WTC11 (cell line): ENCODE measurements around the gene HIKESHI. TPM values are rescaled to one million over a fixed set of nuclear protein-coding genes. Genes with fewer than 3 reads are reported as not detected.

ENCODE experiments used
- ATAC-seq: fragments of 200-7000 bp; cut with Tn5 transposase; 2 replicates; pipeline ENCODE4 v1.10.0; 2021; ENCODE audit warnings: mild to moderate bottlenecking, moderate library complexity
- CTCF ChIA-PET: fragments of 300-600 bp; sonication (Branson Sonifier 250); formaldehyde crosslinking; loops from one replicate; lab custom pipeline; 2021; ENCODE audit warnings: antibody characterized with exemption; lab: Charles Lee
- POLR2A ChIA-PET: fragments of 350-600 bp; sonication (Branson Sonifier 250); formaldehyde crosslinking; loops from one replicate; lab custom pipeline; 2021; ENCODE audit warnings: antibody characterized with exemption; lab: Charles Lee
- DNase-seq: peaks from one replicate; pipeline ENCODE4 v3.0.0; 2021; ENCODE audit warnings: low spot score
- H3K27ac Mint-ChIP-seq: 2 replicates; pipeline ENCODE4 v1.8.0; 2021; ENCODE audit warnings: mixed read lengths
- H3K27me3 Mint-ChIP-seq: 2 replicates; pipeline ENCODE4 v1.8.0; 2021; ENCODE audit warnings: low read depth, mild to moderate bottlenecking, moderate library complexity, mixed read lengths
- H3K36me3 Mint-ChIP-seq: 2 replicates; pipeline ENCODE4 v1.8.0; 2021; ENCODE audit warnings: mixed read lengths
- H3K4me1 Mint-ChIP-seq: 2 replicates; pipeline ENCODE4 v1.8.0; 2022; ENCODE audit warnings: mixed read lengths
- H3K4me3 Mint-ChIP-seq: 2 replicates; pipeline ENCODE4 v1.8.0; 2021; ENCODE audit warnings: mild to moderate bottlenecking, moderate library complexity, mixed read lengths
- H3K9me3 Mint-ChIP-seq: 2 replicates; pipeline ENCODE4 v1.8.0; 2021; ENCODE audit warnings: mixed read lengths
- CTCF ChIP-seq: fragments of 200-600 bp; IDR thresholded peaks from 2 replicates; pipeline ENCODE4 v1.8.0; 2022; ENCODE audit warnings: antibody characterized with exemption
- ELF4 ChIP-seq: sonication (generic); formaldehyde crosslinking; IDR thresholded peaks from 2 replicates; pipeline ENCODE4 v1.8.1; 2022; ENCODE audit warnings: low read depth, mild to moderate bottlenecking, moderate library complexity, missing genetic modification reagents
- FOXK1 ChIP-seq: sonication (generic); formaldehyde crosslinking; IDR thresholded peaks from 2 replicates; pipeline ENCODE4 v1.8.0; 2022; ENCODE audit warnings: mild to moderate bottlenecking, moderate library complexity, missing genetic modification reagents
- HMGA2 ChIP-seq: fragments of 250-450 bp; sonication (Bioruptor Pico); IDR thresholded peaks from 2 replicates; pipeline ENCODE4 v1.4.0; 2021; ENCODE audit warnings: mild to moderate bottlenecking, moderate library complexity
- NFE2L1 ChIP-seq: sonication (generic); formaldehyde crosslinking; IDR thresholded peaks from 2 replicates; pipeline ENCODE4 v1.8.1; 2023; ENCODE audit warnings: missing genetic modification reagents
- PRRX2 ChIP-seq: fragments of 250-450 bp; sonication (Bioruptor Pico); IDR thresholded peaks from 2 replicates; pipeline ENCODE4 v1.8.0; 2021; ENCODE audit warnings: mild to moderate bottlenecking
- SMAD3 ChIP-seq: sonication (generic); formaldehyde crosslinking; IDR thresholded peaks from 2 replicates; pipeline ENCODE4 v1.8.0; 2022; ENCODE audit warnings: missing genetic modification reagents, mild to moderate bottlenecking, borderline replicate concordance
- SOX15 ChIP-seq: fragments of 250-450 bp; sonication (Bioruptor Pico); IDR thresholded peaks from 2 replicates; pipeline ENCODE4 v1.9.0; 2021; ENCODE audit warnings: mild to moderate bottlenecking
- ZNF138 ChIP-seq: sonication (generic); formaldehyde crosslinking; conservative IDR thresholded peaks from 2 replicates; pipeline ENCODE4 v1.8.1; 2022; ENCODE audit warnings: mild to moderate bottlenecking, moderate library complexity, missing genetic modification reagents
- total RNA-seq: library from RNA; stranded (reverse); gene quantifications from 3 replicates; pipeline ENCODE4 v1.2.3, GENCODE V29; 2021
- TF ChIP-seq, protein P1 (sequence below): fragments of 250-450 bp; sonication (Bioruptor Pico); IDR thresholded peaks from 2 replicates; pipeline ENCODE4 v1.9.0; 2021; ENCODE audit warnings: mild to moderate bottlenecking
- TF ChIP-seq, protein P2 (sequence below): sonication (generic); formaldehyde crosslinking; IDR thresholded peaks from 2 replicates; pipeline ENCODE4 v1.8.0; 2022; ENCODE audit warnings: mild to moderate bottlenecking, missing genetic modification reagents
- TF ChIP-seq, protein P3 (sequence below): sonication (generic); formaldehyde crosslinking; IDR thresholded peaks from 2 replicates; pipeline ENCODE4 v1.8.1; 2022; ENCODE audit warnings: low read depth, missing genetic modification reagents, borderline replicate concordance
- TF ChIP-seq, protein P4 (sequence below): sonication (generic); formaldehyde crosslinking; IDR thresholded peaks from 2 replicates; pipeline ENCODE4 v1.8.1; 2022; ENCODE audit warnings: mild to moderate bottlenecking, missing genetic modification reagents, moderate library complexity, borderline replicate concordance
- TF ChIP-seq, protein P5 (sequence below): fragments of 250-450 bp; sonication (Bioruptor Pico); IDR thresholded peaks from 2 replicates; pipeline ENCODE4 v1.9.0; 2021; ENCODE audit warnings: mild to moderate bottlenecking
- TF ChIP-seq, protein P6 (sequence below): sonication (generic); formaldehyde crosslinking; IDR thresholded peaks from 2 replicates; pipeline ENCODE4 v1.8.1; 2022; ENCODE audit warnings: low read depth, mild to moderate bottlenecking, moderate library complexity, missing genetic modification reagents, borderline replicate concordance

The HIKESHI gene
- total RNA-seq, 1 experiment from 2014 or later = 48.3 TPM

DNA sequence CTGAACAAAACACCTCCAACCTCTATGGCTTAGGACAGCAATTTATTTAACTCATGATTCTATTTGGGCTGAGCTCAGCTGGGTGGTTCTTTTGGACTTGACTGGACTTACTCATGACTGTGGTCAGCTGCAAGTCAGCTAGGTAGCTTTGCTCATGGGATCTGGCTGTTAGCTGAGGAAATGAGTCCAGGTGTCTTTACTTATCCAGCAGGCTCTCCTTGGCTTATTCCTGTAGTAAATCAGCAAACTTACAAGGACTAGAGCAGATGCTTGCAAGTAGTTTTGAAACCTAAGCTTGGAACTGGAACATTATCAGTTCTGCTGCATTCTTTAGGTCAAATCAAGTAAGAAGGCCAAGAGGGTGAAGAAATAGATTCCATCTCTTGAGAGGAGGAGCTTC lies 8.0 kb upstream of the HIKESHI start:
- TF ChIP-seq NFE2L1 (CRISPR knock-in tag) (no peak), ZNF138 (CRISPR knock-in tag) (no peak), SOX15 (CRISPR knock-in tag) (no peak)
- TF ChIP-seq, protein P1, sequence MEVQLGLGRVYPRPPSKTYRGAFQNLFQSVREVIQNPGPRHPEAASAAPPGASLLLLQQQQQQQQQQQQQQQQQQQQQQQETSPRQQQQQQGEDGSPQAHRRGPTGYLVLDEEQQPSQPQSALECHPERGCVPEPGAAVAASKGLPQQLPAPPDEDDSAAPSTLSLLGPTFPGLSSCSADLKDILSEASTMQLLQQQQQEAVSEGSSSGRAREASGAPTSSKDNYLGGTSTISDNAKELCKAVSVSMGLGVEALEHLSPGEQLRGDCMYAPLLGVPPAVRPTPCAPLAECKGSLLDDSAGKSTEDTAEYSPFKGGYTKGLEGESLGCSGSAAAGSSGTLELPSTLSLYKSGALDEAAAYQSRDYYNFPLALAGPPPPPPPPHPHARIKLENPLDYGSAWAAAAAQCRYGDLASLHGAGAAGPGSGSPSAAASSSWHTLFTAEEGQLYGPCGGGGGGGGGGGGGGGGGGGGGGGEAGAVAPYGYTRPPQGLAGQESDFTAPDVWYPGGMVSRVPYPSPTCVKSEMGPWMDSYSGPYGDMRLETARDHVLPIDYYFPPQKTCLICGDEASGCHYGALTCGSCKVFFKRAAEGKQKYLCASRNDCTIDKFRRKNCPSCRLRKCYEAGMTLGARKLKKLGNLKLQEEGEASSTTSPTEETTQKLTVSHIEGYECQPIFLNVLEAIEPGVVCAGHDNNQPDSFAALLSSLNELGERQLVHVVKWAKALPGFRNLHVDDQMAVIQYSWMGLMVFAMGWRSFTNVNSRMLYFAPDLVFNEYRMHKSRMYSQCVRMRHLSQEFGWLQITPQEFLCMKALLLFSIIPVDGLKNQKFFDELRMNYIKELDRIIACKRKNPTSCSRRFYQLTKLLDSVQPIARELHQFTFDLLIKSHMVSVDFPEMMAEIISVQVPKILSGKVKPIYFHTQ (CRISPR knock-in tag) = no peak
- TF ChIP-seq, all 79 proteins: peak for 0
- Mint-ChIP-seq H3K27ac (no peak overlapping the region), H3K4me3 (no peak overlapping the region), H3K36me3 (no peaks in the 10 kb centered on the region), H3K27me3 (no peaks in the 10 kb centered on the region; the same call in 1 of the 2 replicates), H3K4me1 (peaks cover 5% of the 10 kb centered on the region), H3K9me3 (0 out of 2 replicates have a peak, but pooled peaks cover 5% of the 10 kb centered on the region)
- CTCF ChIA-PET = interaction anchor here (0.6 to 1.9 kb wide), 4 partner anchors 20 to 485 kb away, joined by 3 to 8 read pairs (median 4); partner anchors contain the start of gene CCDC83
- no peak for ATAC-seq
- POLR2A ChIA-PET = no interaction called here
- no peak for DNase-seq

- H3K4me3 Mint-ChIP-seq = peak overlapping the region; percentile 100
- no peak for ATAC-seq
Measured at GRCh38 chr11:86301742-86302091, 323 bp upstream of the HIKESHI start.

More at GRCh38 chr11:86301742-86302091, 323 bp upstream of the HIKESHI start:
- DNase-seq = no peak
- Mint-ChIP-seq H3K4me1 (peaks cover 9% of the 10 kb centered on the region), H3K27me3 (peaks cover 3% of the 10 kb centered on the region), H3K36me3 (peaks cover 11% of the 10 kb centered on the region), H3K9me3 (no peaks in the 10 kb centered on the region)
- CTCF ChIA-PET = no interaction called here
- TF ChIP-seq, protein P2, sequence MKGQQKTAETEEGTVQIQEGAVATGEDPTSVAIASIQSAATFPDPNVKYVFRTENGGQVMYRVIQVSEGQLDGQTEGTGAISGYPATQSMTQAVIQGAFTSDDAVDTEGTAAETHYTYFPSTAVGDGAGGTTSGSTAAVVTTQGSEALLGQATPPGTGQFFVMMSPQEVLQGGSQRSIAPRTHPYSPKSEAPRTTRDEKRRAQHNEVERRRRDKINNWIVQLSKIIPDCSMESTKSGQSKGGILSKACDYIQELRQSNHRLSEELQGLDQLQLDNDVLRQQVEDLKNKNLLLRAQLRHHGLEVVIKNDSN (CRISPR knock-in tag) = no peak
- TF ChIP-seq, protein P3, sequence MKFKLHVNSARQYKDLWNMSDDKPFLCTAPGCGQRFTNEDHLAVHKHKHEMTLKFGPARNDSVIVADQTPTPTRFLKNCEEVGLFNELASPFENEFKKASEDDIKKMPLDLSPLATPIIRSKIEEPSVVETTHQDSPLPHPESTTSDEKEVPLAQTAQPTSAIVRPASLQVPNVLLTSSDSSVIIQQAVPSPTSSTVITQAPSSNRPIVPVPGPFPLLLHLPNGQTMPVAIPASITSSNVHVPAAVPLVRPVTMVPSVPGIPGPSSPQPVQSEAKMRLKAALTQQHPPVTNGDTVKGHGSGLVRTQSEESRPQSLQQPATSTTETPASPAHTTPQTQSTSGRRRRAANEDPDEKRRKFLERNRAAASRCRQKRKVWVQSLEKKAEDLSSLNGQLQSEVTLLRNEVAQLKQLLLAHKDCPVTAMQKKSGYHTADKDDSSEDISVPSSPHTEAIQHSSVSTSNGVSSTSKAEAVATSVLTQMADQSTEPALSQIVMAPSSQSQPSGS = no peak
- TF ChIP-seq PRRX2 (CRISPR knock-in tag) = no peak
- TF ChIP-seq CTCF = no peak
- TF ChIP-seq, protein P4, sequence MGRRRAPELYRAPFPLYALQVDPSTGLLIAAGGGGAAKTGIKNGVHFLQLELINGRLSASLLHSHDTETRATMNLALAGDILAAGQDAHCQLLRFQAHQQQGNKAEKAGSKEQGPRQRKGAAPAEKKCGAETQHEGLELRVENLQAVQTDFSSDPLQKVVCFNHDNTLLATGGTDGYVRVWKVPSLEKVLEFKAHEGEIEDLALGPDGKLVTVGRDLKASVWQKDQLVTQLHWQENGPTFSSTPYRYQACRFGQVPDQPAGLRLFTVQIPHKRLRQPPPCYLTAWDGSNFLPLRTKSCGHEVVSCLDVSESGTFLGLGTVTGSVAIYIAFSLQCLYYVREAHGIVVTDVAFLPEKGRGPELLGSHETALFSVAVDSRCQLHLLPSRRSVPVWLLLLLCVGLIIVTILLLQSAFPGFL (CRISPR knock-in tag) = no peak
- TF ChIP-seq, protein P5, sequence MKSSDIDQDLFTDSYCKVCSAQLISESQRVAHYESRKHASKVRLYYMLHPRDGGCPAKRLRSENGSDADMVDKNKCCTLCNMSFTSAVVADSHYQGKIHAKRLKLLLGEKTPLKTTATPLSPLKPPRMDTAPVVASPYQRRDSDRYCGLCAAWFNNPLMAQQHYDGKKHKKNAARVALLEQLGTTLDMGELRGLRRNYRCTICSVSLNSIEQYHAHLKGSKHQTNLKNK = no peak
- TF ChIP-seq SMAD3 (CRISPR knock-in tag) = no peak
- TF ChIP-seq ELF4 (CRISPR knock-in tag) = no peak
- no peak for TF ChIP-seq HMGA2 (CRISPR knock-in tag)
- TF ChIP-seq, protein P6, sequence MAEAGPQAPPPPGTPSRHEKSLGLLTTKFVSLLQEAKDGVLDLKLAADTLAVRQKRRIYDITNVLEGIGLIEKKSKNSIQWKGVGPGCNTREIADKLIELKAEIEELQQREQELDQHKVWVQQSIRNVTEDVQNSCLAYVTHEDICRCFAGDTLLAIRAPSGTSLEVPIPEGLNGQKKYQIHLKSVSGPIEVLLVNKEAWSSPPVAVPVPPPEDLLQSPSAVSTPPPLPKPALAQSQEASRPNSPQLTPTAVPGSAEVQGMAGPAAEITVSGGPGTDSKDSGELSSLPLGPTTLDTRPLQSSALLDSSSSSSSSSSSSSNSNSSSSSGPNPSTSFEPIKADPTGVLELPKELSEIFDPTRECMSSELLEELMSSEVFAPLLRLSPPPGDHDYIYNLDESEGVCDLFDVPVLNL = no peak
- TF ChIP-seq, protein P1 (CRISPR knock-in tag) = no peak
- no peak for TF ChIP-seq FOXK1
- TF ChIP-seq, all 79 proteins: peak for 0
- H3K27ac Mint-ChIP-seq = no peak overlapping the region
- POLR2A ChIA-PET = no interaction called here
